Eye (tissue), 1 donor: ENCODE data around the gene BMPR1B.

Experiments used
- DNase-seq: peaks from one replicate; pipeline ENCODE4 v3.0.0-alpha.2; 2015

BMPR1B gene

DNA sequence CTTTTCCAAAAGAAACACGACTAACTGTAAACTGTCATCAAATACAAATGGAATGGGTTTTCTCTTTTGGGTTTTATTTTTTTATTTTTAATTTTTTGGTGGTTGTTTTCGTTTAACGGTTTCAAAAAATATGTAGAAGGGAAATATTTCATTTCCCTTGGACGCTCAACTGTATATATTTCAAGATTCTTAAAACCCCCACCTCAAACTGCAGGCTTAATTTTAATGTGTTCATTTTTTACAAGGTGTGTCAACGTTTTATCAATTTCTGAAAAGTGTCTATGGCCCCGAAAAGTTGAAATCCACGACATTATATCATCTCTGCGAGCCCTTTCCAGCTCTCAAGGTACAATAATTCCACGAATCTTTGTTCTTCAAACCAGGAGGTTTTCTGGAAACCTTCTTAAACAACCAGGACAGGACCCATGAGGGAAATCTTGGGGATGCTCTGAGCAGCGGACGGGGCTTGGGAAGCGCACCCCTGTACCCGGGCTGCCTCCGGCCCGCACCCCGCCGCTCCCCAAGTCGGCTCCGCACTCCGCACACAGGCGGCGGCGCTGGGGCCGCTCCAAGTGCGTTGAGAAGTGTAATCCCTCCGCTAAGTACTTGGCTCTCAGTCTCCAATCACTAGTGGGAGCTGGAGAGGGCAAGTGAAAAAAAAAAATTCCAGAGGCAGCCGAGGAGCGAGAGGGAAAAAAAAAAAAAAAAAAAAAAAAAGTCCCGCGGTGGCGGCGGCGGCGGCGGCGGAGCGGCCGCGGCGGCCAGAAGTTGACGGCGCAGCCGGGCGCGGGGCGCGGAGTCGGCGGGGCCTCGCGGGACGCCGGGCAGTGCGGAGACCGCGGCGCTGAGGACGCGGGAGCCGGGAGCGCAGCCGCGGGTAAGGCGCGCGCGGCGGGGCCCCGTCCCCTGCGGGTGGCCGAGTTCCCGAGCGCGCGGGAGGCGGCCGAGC lies at the start of gene BMPR1B:
TSS of gene BMPR1B (plus strand) at position 764 of the 949 bp plus-strand sequence. CDS start 346,470 bp downstream, outside the sequence.
- DNase-seq, result peak; percentile 89

DNA sequence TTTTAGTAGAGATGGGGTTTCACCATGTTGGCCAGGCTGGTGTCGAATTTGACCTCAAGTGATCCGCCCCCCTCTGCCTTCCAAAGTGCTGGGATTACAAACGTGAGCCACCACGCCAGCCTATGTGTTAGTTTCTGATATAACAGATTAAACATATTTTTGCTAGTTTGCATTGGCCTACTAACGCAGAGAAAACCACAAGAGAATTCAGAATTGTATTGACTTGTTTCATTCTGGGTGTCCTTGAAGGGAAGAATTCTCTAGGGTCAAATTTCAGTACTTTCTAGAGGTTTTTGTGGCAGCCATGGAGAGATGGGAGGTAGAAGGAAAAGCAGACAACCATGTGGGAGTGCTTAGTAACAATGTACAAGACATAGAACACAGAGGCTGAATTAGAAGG lies 46.1 kb upstream of the BMPR1B start:
- DNase-seq, result no peak

DNA sequence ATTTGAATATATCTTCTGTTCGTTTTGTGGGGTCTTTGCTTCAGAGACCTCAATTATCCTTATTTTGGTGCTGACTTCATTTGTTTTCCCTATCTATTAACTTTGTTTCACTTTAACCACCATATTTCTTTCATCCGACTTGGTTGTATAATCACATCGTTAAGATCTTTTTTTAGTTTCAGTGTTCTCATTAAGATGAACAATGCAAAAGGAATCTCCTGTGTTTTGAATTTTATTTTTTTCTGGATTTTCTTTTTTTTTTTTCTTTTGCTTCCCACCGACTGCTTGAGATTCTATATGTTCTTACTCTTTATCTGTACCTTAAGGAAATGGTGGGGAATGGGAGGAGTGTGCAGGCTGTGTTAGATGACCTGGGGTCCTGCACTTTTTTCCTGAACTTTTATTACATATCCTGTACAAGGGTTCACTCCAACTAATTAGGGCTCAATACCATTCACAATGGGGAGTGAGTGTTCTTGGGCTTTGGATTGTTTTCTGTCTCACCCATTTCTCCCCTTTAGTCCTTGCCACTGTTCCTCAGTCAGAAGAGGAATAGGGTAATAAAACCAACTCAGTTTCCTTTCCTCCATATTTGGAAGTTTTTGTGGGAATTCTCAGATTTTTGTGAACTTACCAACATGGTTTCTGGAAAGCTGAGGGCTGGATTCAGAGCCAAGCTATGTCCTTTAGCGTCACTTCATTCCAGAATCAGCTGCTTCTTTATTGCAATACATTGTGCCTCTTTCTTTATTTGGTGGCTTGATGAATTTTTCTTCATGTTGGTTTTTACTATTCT lies 43.2 kb upstream of the BMPR1B start:
- DNase-seq, result no peak

DNA sequence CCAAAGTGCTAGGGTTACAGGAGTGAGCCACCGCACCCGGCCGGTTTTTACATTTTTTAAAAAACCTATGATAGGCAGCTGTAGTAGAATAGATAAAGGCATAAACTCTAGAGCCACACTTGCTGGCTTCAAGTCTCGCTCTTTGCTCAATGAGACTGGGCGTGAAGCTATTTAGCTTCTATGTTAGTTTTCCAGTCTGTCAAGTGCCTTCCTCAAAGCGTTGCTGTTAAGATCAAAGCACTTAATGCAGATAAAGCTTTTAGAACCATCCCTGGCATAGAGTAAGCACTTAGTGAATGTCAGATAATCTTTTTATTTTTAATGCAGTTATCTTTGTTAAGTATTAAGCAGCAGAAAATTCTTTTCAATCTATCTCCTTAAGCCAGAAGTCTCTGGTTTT lies 42.0 kb upstream of the BMPR1B start:
- DNase-seq, result no peak

DNA sequence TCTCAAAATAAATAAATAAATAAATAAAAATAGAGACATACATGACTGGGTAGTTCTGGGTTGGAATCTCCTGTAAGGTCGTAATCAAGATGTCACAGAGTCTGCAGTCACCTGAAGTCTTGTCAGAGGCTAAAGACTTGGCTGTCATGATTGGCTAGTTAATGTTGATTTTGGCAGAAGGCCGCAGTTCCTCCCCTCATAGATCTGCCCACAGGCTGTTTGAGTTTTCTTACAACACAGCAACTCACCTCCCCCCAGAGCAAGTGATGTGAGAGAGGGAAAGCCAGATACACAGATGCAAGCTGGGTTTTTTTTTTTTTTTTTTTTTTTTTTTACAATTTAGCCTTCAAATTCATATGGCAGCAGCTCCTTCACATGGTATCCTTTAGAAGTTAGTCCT lies 36.4 kb upstream of the BMPR1B start:
- no peak for DNase-seq

DNA sequence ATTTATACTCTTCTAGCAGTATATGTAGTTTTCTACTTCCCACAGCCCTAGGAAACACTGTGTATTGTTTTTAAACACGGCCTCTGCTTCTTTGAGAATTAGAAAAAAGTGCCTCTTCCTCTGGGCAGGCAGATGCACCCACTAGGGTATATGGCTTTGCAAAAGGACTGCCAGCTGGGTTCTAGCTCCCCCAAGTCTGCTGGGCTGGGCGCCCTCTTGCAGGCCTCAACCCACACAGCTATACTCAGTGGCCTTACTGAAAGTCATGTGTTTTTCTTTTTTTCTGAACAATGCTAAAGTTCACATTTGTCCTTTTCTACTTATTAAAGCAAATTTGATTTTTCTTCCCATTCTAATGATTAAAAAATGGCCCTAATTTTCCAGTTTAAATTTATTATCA lies 35.5 kb upstream of the BMPR1B start:
- no peak for DNase-seq

DNA sequence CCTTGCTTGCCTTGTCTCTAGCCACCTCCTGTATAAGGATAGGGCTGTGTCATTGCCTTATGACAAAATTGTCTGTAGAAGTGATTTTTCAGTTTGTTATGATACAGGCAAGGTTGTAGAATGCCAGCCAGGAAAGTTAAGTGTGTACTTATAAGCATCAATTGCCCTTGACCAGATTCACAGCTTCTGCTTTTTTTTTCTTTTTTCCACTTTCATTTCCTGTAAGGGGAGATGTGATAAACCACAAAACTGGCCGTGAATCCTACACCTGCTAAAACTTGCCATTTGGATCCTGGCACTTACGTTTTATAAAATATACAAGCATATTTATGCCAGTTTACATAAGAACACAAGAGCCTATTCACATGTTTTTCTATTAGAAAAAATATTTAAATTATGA lies 35.0 kb upstream of the BMPR1B start:
- no peak for DNase-seq

DNA sequence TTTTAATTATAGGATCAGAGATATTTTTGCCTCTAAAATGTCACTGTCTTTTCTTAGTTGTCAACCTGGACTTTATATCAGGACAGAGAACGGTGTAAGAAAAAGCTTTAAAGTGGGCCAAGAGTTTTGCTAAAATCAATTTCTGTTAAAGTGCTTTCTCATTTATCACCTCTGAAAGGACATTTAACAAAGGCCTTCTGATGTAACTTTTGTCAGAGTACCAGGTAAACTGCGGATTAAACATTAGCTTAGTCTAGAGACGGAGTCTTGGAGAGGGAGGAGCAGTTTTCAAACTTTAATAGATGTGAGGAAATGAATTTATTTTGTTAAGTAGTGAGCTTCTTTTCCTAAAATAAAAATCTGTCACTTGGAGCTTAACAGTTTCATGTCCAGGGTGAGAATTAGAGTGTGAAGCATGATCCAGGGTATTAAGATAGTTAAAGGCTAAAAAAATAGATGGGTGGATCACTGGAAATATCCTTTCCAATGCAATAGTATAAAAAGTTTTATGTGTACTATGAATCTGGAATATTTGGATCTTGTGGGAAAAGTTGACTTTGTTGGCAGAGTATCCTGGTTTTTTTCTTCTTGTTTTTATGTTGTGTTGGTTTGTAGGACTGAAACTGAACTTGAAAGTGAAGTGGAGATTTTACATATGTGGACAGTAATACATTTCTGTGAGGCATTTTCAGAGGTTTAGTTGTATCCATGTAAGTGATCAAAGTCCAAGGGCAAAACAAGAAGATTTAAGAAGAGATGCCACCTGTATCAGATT lies 33.6 kb upstream of the BMPR1B start:
- no peak for DNase-seq

DNA sequence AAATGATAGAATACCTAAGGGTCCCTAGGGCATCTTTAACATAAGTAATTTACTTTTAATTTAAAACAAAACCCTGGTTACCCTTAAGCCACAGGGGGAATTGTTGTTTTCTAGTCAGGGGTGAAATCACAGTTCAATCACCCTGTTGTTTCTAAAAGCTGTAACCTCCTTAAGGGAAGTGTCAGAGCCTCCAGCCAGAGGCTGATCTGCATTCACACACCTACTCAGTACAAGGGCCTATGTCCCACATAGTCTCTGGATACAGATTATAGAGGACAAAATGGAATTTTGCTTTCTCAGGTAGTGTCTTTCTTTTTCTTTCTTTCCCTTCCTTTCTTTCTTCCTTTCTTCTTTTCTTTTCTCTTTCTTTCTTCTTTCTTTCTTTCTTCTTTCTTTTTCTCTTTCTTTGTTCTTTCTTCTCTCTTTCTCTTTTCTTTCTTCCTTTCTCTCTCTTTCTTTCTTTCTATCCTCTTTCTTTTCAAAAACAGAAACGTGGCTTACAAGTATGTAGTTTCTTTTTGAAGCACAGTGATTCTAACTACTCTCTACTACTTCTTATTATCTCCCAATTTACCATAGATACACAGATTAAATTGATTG lies 31.1 kb upstream of the BMPR1B start:
- no peak for DNase-seq

DNA sequence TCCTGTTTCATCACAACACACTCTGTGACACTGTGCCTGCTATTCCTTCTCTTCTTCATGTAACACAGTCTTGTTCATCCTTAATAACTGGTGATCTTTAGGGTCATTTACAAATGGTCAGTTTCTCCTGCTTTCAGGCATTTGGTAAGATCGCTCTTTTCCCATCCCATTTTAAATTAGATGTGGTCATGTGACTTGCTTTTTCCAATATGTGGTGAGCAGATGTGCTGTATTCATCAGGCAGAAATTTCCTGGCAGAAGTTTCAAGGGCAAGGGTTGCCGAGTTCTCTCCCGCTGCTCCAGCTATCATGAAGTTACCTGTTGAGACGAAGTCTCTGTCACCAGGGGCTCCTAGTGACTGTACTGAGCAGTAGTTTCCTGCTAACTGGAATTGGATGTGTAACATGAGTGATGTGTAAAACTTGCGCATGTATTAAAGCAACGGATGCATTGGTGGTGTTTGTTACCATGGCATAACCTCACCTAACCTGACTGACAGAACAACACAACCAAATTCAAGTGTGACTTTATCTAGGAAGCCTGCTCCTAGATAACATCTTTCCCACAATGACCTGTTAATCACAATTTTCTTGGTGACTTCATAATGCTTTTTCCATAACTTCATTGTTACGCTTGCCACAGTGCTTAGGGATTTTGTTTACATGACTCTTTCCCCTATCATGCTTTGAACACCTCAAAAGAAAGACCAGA lies 29.5 kb upstream of the BMPR1B start:
- no peak for DNase-seq

DNA sequence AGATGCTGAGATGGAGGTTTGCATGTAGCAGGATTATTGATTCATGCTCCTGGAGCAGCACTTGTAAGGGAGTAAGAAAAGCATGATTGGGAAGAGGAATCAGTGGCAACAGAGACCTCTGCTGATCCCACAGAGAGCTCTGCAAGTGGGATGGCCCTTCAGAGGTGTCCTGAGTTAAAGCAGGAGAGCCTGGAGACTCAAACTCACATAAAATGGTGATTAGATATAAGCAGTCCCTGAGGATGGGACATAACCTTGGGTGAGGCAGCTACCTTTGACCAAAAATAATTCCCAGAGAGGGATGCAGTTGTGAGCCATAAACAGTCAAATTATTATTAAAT lies 25.4 kb upstream of the BMPR1B start:
- DNase-seq, result no peak

DNA sequence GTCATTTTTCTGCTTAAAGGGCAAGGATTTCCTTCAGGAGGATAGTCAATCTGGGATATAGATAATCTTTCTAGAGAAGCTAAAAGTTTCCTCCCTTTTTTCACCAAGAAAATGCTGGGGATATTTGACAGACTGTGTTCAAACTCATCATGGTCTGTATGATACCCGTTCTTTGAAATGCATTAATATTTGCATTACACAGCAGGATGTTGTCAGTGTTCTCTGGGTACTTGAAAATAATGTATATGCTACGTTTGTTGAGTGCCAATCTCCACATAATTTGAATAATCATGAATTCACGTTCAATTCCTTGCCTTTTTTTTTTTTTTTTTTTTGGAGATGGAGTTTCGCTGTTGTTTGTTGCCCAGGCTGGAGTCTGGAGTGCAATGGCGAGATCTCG lies 18.0 kb upstream of the BMPR1B start:
- no peak for DNase-seq

DNA sequence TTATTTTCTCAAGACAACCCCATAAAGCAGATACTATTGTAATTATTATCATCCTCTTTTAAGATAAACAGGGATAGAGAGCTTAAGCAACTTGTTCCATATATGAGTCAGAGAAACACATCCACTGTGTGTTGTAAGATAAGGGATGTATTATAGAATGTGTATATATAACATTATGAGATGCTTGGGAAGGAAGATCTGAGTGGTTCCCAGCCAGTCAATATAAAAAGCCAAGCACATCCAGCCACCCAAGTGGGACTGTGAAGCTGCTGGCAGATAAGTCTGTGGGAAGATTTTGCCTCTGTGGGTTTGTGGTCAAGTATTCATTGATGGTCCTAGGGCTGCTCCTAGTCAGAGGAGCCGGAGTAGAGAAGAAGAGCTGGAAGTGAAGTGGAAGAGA lies 16.5 kb upstream of the BMPR1B start:
- DNase-seq, result no peak

DNA sequence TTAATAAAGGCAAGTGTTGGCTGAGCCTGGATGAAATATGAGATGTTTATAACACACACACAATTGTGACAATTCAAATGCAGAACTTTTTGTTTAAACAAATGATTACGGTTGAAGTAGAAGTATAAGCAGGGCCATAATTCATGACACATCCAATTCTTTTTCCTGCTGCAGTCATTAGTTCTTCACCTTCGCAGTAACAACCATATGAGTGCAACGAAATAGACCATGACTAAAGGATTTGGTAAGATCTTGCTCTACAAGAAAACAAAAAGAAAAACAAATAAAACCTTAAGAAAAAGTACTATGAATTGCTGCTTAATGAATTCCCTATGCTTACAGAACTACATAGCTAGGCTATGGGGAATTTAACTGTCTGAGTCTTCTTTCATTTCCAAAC lies 13.9 kb upstream of the BMPR1B start:
- no peak for DNase-seq

DNA sequence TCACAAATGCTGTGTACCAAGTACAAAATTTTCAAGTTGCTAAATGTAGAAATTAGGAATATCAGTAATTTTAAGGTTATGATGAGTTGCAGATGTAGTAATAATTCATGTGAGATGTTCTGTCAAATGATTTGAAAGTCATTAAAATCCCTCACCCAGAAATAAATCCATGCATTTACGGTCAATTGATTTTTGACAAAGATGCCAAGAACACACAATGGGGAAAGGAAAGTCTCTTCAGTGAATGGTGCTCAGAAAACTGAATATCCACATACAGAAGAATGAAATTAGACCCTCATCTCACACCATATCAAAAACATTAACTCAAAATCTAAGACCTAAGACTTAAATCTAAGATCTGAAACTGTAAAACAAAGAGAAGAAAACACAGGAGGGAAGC lies 12.9 kb upstream of the BMPR1B start:
- peak; percentile 92 for DNase-seq

DNA sequence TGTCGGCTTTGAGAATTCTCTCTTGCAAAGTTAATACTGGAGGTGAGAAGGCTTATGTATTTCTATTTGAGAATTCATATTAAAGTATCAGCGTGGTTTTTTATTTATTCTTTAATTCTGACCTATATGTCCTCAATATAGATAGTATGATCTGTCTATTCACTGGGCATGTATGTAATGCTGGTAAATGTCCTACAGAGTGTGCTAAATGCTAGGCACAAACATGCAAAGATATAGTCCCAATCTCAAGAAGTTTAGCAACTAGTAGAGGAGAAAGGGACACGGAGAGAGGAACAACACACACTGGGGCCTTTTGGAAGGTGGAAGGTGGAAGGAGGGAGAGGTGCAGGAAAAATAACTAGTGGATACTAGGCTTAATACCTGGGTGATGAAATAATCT lies 11.0 kb upstream of the BMPR1B start:
- no peak for DNase-seq

DNA sequence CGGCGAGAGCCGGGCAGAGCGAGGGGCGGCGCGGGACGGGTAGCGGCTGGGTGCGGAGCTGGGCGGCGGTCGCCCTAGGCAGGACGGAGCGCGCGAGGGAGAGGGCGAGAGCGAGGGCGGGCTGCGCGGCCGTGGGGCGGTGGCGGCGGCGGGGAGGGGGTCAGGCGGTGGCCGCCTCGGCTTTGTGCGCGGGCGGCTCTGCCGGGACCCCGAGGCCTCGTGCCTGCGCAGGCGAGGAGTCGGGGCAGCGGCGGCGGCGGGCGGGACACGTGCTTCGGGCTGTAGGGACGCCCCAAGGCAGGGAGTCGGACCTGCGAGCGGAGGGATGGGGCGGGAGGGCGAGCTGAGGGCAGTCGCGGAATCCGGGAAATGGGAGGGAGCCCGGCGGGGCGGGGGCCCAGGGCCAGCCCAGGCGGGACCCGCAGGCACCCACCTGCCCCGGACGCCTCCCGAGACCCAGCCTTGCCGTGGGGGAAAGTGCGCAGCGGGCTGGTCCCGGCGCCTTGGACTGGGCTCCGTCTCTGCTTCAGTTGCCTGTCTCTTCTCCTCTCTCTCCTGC lies 465 bp downstream of the BMPR1B start:
- DNase-seq, result peak; percentile 82

DNA sequence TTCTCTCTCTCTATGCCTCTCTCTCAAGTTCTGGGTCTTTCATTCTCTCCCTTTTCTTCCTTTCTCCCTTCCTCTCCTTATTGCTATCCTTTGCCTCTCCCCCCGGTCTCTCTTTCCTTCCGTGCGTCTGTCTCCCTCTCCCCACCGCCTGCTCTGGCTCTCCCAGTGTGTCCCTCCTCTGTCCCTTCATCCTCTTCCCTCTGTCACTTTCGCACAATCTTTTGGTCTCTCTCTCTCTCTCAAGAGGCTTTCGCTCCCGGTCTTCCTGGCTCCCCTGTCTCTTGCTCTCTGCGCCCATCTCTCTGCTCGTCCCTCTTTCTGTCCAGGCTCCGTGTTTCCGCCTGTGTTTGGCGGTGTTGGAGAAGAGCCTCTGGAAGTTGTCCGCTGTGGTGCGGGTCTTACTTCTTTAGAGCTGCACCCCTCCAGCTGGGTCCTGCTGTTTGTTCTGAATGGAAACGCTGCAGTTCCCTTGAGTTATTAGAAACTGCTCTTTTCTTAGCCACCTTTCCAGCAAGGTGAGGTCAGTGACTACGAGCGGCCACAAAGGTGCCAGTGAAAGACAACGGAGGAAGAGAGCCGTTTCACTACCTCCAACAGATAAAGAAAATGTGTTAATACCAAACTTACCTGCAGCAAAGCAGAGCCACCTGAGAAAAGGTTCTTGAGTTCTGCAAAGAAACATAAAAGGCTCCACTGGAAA lies 1.1 kb downstream of the BMPR1B start:
- DNase-seq, result peak; percentile 81

DNA sequence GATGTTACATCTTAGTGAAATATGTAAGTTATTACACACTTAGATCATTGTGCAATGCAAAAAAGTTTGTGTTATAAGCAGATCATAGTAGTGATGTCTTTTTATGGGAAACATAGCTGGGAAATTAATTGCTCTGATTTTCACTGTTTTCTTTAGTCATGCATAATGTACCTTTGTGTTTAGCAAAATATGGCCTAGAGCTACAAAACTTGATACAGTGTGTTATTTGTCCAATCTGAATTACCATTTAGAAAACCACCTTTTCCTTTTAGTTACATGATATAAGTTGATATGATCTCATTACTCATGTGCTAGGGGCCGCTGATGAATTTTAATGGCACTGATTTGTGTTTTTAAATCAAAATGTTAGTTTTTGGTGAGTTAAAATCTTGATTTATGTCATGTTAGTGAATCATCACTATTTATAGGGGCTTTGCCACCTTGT lies 2.0 kb downstream of the BMPR1B start:
- DNase-seq, result no peak

DNA sequence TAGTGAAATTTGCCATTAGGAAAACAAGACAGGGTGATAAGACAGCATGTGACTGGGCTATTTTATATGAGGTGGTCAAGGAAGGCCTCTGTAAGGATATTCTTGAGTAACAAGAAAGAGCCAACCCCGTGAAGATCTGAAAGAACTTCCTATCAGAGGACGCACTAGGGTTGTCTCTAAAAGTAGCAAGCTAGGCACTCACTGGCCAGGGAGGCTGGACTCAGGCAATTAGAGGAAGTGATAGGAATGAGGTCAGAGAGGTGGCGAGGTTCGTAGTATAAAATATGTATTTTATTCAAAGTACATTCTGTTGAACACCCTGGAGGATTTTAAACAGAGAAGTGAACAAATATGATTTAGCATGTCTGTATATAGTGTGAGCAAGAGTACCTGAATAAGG lies 4.6 kb downstream of the BMPR1B start:
- no peak for DNase-seq

DNA sequence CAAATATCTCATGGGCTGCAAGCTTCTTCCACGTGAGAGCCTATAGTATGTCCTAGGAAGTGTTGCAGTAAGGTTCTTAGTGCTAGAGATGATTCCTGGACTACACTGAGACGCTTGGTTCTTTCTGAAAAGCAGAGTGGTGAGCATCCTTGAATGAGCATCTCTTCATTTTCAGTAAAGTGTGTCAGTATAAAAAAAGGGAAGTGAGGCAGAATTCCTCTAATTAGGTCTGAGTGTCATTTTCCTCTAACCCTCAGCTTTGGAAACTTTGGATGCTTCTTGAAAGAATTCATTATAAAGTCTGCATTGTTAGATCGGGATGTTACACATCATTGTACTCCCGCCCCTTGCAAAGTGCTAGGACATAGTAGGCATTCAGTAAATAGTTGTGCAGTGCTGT lies 5.2 kb downstream of the BMPR1B start:
- DNase-seq, result no peak
